GM23338 (cell line): ENCODE measurements around the gene SKIC2. TPM values are rescaled to one million over a fixed set of nuclear protein-coding genes. Genes with fewer than 3 reads are reported as not detected.
"Not testable (repeated sequence)": the region's sequence is repeated elsewhere in the genome, so short reads cannot be mapped to it uniquely, and the experiment has no call there.

Experiments
- ATAC-seq: fragments of 200-7000 bp; cut with Tn5 transposase; 3 replicates; pipeline ENCODE4 v1.9.1; 2020
- DNase-seq: peaks from one replicate; pipeline ENCODE4 v3.0.0-alpha.2; 2015; ENCODE audit warnings: low spot score
- H2AFZ ChIP-seq: fragments of 200-600 bp; sonication (generic); 2 replicates; pipeline ENCODE4 v1.8.0; 2016; ENCODE audit warnings: antibody characterized with exemption, mild to moderate bottlenecking, moderate library complexity
- H3F3A ChIP-seq: fragments of 200-600 bp; sonication (generic); replicated peaks from 2 replicates; pipeline ENCODE4 v1.8.0; 2017; ENCODE audit warnings: antibody characterized with exemption, mixed run types, low read depth
- H3K27ac ChIP-seq: fragments of 200-600 bp; sonication (generic); 2 replicates; pipeline ENCODE4 v1.6.1; 2016; ENCODE audit warnings: low read depth
- H3K27me3 ChIP-seq: fragments of 200-600 bp; sonication (generic); 2 replicates; pipeline ENCODE4 v1.8.0; 2016; ENCODE audit warnings: mild to moderate bottlenecking, mixed run types, moderate library complexity; ENCODE audit not compliant: insufficient read depth
- H3K36me3 ChIP-seq: fragments of 200-600 bp; sonication (generic); 2 replicates; pipeline ENCODE4 v1.8.0; 2016; ENCODE audit warnings: mild to moderate bottlenecking; ENCODE audit not compliant: insufficient read depth
- H3K4me1 ChIP-seq: fragments of 200-600 bp; sonication (generic); 2 replicates; pipeline ENCODE4 v1.8.0; 2016; ENCODE audit warnings: mild to moderate bottlenecking, moderate library complexity; ENCODE audit not compliant: insufficient read depth
- H3K4me2 ChIP-seq: fragments of 200-600 bp; sonication (generic); 2 replicates; pipeline ENCODE4 v1.7.1; 2017; ENCODE audit warnings: mixed run types
- H3K4me3 ChIP-seq: fragments of 200-600 bp; sonication (generic); 2 replicates; pipeline ENCODE4 v1.6.1; 2016; ENCODE audit warnings: mixed run types
- H3K79me2 ChIP-seq: fragments of 200-600 bp; sonication (generic); replicated peaks from 2 replicates; pipeline ENCODE4 v1.8.0; 2017; ENCODE audit warnings: mild to moderate bottlenecking; ENCODE audit not compliant: insufficient read depth
- H3K9me2 ChIP-seq: fragments of 200-600 bp; sonication (generic); 2 replicates; pipeline ENCODE4 v1.8.0; 2017; ENCODE audit not compliant: insufficient read depth
- H4K20me1 ChIP-seq: fragments of 200-600 bp; sonication (generic); replicated peaks from 2 replicates; pipeline ENCODE4 v1.8.0; 2017; ENCODE audit warnings: mild to moderate bottlenecking; ENCODE audit not compliant: insufficient read depth
- H3K27ac Mint-ChIP-seq: 2 replicates; pipeline ENCODE4 v1.8.0; 2020; ENCODE audit warnings: inconsistent platforms, mild to moderate bottlenecking, moderate library complexity, mixed read lengths
- H3K27me3 Mint-ChIP-seq: 3 replicates; pipeline ENCODE4 v1.8.0; 2022; ENCODE audit warnings: low read depth, mild to moderate bottlenecking, moderate library complexity, mixed read lengths, inconsistent platforms; ENCODE audit not compliant: insufficient read depth, poor library complexity
- H3K36me3 Mint-ChIP-seq: 3 replicates; pipeline ENCODE4 v1.8.0; 2021; ENCODE audit warnings: low read depth, mild to moderate bottlenecking, inconsistent platforms, moderate library complexity, mixed read lengths
- H3K4me1 Mint-ChIP-seq: 3 replicates; pipeline ENCODE4 v1.8.0; 2020; ENCODE audit warnings: mild to moderate bottlenecking, inconsistent platforms, mixed read lengths
- H3K4me3 Mint-ChIP-seq: 3 replicates; pipeline ENCODE4 v1.8.0; 2021; ENCODE audit warnings: moderate library complexity, mild to moderate bottlenecking, inconsistent platforms, mixed read lengths
- H3K9me3 Mint-ChIP-seq: 3 replicates; pipeline ENCODE4 v1.8.0; 2020; ENCODE audit warnings: moderate library complexity, mild to moderate bottlenecking, inconsistent platforms, mixed read lengths
- CREB1 ChIP-seq: fragments of 250-450 bp; sonication (Bioruptor Pico); IDR thresholded peaks from 2 replicates; pipeline ENCODE4 v1.5.0; 2020; ENCODE audit warnings: low read depth, mild to moderate bottlenecking, moderate library complexity
- JUNB ChIP-seq: IDR thresholded peaks from one replicate; pipeline ENCODE4 v1.6.1; 2016; ENCODE audit warnings: antibody characterized with exemption; ENCODE audit not compliant: unreplicated experiment
- POLR2AphosphoS5 ChIP-seq: IDR thresholded peaks from 2 replicates; pipeline ENCODE4 v1.6.1; 2016; ENCODE audit warnings: antibody characterized with exemption, low read depth
- STAT1 ChIP-seq: IDR thresholded peaks from one replicate; pipeline ENCODE4 v1.6.1; 2016; ENCODE audit warnings: antibody characterized with exemption; ENCODE audit not compliant: unreplicated experiment
- ZNF462 ChIP-seq: fragments of 250-450 bp; sonication (Bioruptor Pico); IDR thresholded peaks from 2 replicates; pipeline ENCODE4 v1.5.0; 2020; ENCODE audit warnings: mild to moderate bottlenecking, moderate library complexity
- long read RNA-seq: library from polyadenylated mRNA; unstranded; transcript quantifications from one replicate; pipeline ENCODE4 v2.0.0, GENCODE V29; 2020; ENCODE audit not compliant: unreplicated experiment
- polyA plus RNA-seq: library from polyadenylated mRNA; unstranded; fragments of >200 nt; fragmentation: Nextera tagmentation; extraction: Ambion mirVana; gene quantifications from 2 replicates; pipeline ENCODE4 v1.2.1, GENCODE V29; 2016
- total RNA-seq: library from RNA; depleted of rRNA; stranded (reverse); fragments of >200 nt; shearing (Covaris generic); gene quantifications from 2 replicates; pipeline ENCODE4 v1.2.3, GENCODE V29; 2014; rRNA removed
- TF ChIP-seq, protein P1 (sequence below): IDR thresholded peaks from 2 replicates; pipeline ENCODE4 v1.6.1; 2016; ENCODE audit warnings: antibody characterized with exemption

Gene SKIC2
- total RNA-seq = 47.2 and 50.2 TPM in 2 replicates
- polyA plus RNA-seq = 21.6 and 24.5 TPM in 2 replicates
- long read RNA-seq, partial matches to known transcripts = 2 of 4 reads
- long read RNA-seq, other reads (novel, unspliced or antisense) = 0 of 4 reads

DNA sequence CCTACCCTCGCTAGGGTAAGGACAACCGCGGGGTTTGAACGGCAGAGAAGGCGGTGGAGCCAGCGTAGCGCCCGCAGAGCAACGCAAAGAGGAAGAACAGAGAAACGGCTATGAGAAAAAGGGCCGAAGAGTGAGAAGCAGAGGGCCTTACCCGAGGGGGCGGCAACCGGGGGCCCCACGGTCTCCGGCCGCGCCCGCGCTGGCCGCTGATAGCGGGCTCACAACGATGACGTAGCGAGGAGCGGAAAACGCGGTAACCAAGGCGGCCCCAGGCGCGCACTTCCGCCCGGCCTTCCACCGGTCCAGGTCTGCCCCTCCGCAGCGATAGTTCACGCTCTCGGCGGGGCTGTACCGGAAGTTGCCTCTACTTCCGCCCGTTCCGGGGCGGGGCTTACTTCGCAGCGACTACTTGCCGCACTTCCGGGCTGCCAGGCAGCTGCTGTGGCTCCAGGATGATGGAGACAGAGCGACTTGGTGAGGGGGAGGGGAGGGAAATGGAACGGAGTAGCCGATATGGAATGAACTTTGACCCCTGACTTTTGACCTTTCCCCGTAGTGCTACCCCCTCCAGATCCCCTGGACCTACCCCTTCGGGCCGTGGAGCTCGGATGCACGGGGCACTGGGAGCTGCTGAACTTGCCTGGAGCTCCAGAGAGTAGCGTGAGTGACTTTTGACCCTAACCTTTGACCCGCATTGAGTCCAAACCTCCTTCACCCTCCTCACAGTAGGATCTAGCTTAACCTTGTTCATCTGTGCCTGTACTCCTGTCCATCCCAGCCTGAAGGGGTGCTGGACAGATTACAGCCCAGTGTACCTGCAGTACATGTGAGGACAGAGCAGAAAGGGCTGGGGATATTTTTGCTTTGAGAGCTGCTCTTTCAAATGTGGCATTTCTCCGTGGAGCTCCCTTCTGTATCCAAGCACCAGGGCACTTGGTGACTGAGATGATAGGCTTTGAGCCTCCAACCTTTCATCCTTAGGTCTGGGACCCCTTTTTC, at the start of gene SKIC2, which contains the start of gene NELFE:
Gene SKIC2 (plus strand): TSS at position 435 of the 999 bp plus-strand sequence. CDS start 18 bp downstream, at position 453.
Gene NELFE (minus strand): TSS at position 231 of the 999 bp plus-strand sequence. CDS start 525 bp downstream, outside the sequence.
- Histone ChIP-seq H3K27ac (peak within 1 kb of the TSS; percentile 61; the same call in 1 of the 2 replicates), H3K36me3 (peaks cover 18% of the 10 kb centered on the region), H3K4me3 (peak within 1 kb of the TSS; percentile 95), H3K79me2 (peaks cover 28% of the 10 kb centered on the region), H4K20me1 (no peaks in the 10 kb centered on the region), H2AFZ (peak within 1 kb of the TSS; percentile 92), H3K27me3 (no peaks in the 10 kb centered on the region), H3K9me2 (no peaks in the 10 kb centered on the region), H3K4me1 (peaks cover 15% of the 10 kb centered on the region; the same call in 1 of the 2 replicates), H3F3A (no peaks in the 10 kb centered on the region), H3K4me2 (peak within 1 kb of the TSS; percentile 93)
- DNase-seq (peak; percentile 99), ATAC-seq (peak; percentile 99)
- H3K36me3 Mint-ChIP-seq = peaks cover 74% of the 10 kb centered on the region
- peaks cover 4% of the 10 kb centered on the region for H3K27me3 Mint-ChIP-seq
- TF ChIP-seq STAT1 = no peak
- TF ChIP-seq JUNB = no peak
- TF ChIP-seq, protein P1, sequence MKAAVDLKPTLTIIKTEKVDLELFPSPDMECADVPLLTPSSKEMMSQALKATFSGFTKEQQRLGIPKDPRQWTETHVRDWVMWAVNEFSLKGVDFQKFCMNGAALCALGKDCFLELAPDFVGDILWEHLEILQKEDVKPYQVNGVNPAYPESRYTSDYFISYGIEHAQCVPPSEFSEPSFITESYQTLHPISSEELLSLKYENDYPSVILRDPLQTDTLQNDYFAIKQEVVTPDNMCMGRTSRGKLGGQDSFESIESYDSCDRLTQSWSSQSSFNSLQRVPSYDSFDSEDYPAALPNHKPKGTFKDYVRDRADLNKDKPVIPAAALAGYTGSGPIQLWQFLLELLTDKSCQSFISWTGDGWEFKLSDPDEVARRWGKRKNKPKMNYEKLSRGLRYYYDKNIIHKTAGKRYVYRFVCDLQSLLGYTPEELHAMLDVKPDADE = peak; percentile 97
- TF ChIP-seq CREB1 = peak; percentile 97
- peak; percentile 74 for TF ChIP-seq POLR2AphosphoS5
- H3K4me1 Mint-ChIP-seq = peaks cover 12% of the 10 kb centered on the region
- H3K4me3 Mint-ChIP-seq = peak within 1 kb of the TSS; percentile 98
- peaks cover 2% of the 10 kb centered on the region; the same call in 1 of the 3 replicates for H3K9me3 Mint-ChIP-seq
- H3K27ac Mint-ChIP-seq = peak within 1 kb of the TSS; percentile 98

GRCh38 chr6:31909298-31909697, 49.7 kb upstream of the SKIC2 start:
- not testable (repeated sequence) for H3K27ac Mint-ChIP-seq, DNase-seq, ATAC-seq, H3K9me2 ChIP-seq, H3K36me3 ChIP-seq, H3K27ac ChIP-seq, H3K27me3 Mint-ChIP-seq, H3K4me3 ChIP-seq, H4K20me1 ChIP-seq, H3K4me3 Mint-ChIP-seq, H3F3A ChIP-seq, H3K36me3 Mint-ChIP-seq, H3K9me3 Mint-ChIP-seq, H2AFZ ChIP-seq, H3K4me2 ChIP-seq, H3K27me3 ChIP-seq, H3K79me2 ChIP-seq, H3K4me1 Mint-ChIP-seq
- H3K4me1 ChIP-seq = peaks cover 12% of the 10 kb centered on the region

GRCh38 chr6:31911826-31912585, 47.0 kb upstream of the SKIC2 start:
- H3K9me3 Mint-ChIP-seq = no peaks in the 10 kb centered on the region
- no peak overlapping the region for H3K4me3 Mint-ChIP-seq
- H3K27me3 ChIP-seq = no peaks in the 10 kb centered on the region
- no peak overlapping the region for H3K27ac Mint-ChIP-seq
- H3F3A ChIP-seq = no peaks in the 10 kb centered on the region
- H3K36me3 ChIP-seq = no peaks in the 10 kb centered on the region
- H3K79me2 ChIP-seq = no peaks in the 10 kb centered on the region
- H3K27ac ChIP-seq = no peak overlapping the region
- no peaks in the 10 kb centered on the region for H3K9me2 ChIP-seq
- no peaks in the 10 kb centered on the region for H3K4me1 Mint-ChIP-seq
- H3K36me3 Mint-ChIP-seq = no peaks in the 10 kb centered on the region
- H3K4me2 ChIP-seq = no peak overlapping the region
- DNase-seq = no peak
- no peaks in the 10 kb centered on the region for H4K20me1 ChIP-seq
- H3K27me3 Mint-ChIP-seq = peaks cover 2% of the 10 kb centered on the region
- H3K4me3 ChIP-seq = no peak overlapping the region
- H3K4me1 ChIP-seq = no peaks in the 10 kb centered on the region
- H2AFZ ChIP-seq = no peak overlapping the region
- ATAC-seq = no peak
- no peak for TF ChIP-seq ZNF462
